Fibroblast of pulmonary artery (primary cell): Measurements from ENCODE around the gene RYR3.

Experiments used
- DNase-seq: peaks from one replicate; pipeline ENCODE4 v3.0.0-alpha.2; 2010; ENCODE audit warnings: low read depth
- H3K4me3 ChIP-seq: replicated peaks from 2 replicates; pipeline ENCODE4 v1.5.1; 2011; ENCODE audit warnings: low read depth, mild to moderate bottlenecking, control low read depth, low read length, moderate library complexity
- CTCF ChIP-seq: IDR thresholded peaks from 2 replicates; pipeline ENCODE4 v1.5.1; 2011; ENCODE audit warnings: mild to moderate bottlenecking, control low read depth, low read length, inconsistent platforms; ENCODE audit errors: missing control alignments

RYR3 gene

GRCh38 chr15:33320017-33320416 is 9.2 kb downstream of the RYR3 start:
- no peak for TF ChIP-seq CTCF
- DNase-seq = no peak
- no peak overlapping the region for H3K4me3 ChIP-seq

- no peak for DNase-seq
- TF ChIP-seq CTCF = no peak
- H3K4me3 ChIP-seq = no peak overlapping the region
Observed at GRCh38 chr15:33322091-33322490, 11.3 kb downstream of the RYR3 start.

GRCh38 chr15:33324609-33325008 is 13.8 kb downstream of the RYR3 start:
- no peak overlapping the region for H3K4me3 ChIP-seq
- DNase-seq = no peak
- TF ChIP-seq CTCF = no peak

- DNase-seq = no peak
- H3K4me3 ChIP-seq = no peak overlapping the region
- no peak for TF ChIP-seq CTCF
Observed at GRCh38 chr15:33326908-33327307, 16.1 kb downstream of the RYR3 start.

GRCh38 chr15:33328106-33328505 is 17.3 kb downstream of the RYR3 start:
- DNase-seq = no peak
- no peak for TF ChIP-seq CTCF
- no peak overlapping the region for H3K4me3 ChIP-seq

GRCh38 chr15:33329457-33329856 is 18.7 kb downstream of the RYR3 start:
- no peak overlapping the region for H3K4me3 ChIP-seq
- no peak for TF ChIP-seq CTCF
- no peak for DNase-seq

- TF ChIP-seq CTCF = no peak
- no peak for DNase-seq
- H3K4me3 ChIP-seq = no peak overlapping the region
Observed at GRCh38 chr15:33330931-33331330, 20.2 kb downstream of the RYR3 start.
